Hematopoietic multipotent progenitor cell treated with erythropoietin and hydrocortisone succinate and interleukin-3 and kit ligand, for 6 days (in vitro differentiated cells): Measurements from ENCODE around the gene SOD2.
"Not testable (repeated sequence)": the region's sequence is repeated elsewhere in the genome, so short reads cannot be mapped to it uniquely, and the experiment has no call there.

Experiments
- DNase-seq: peaks from one replicate; pipeline ENCODE4 v3.0.0-alpha.2; 2015

Gene SOD2

GRCh38 chr6:159715605-159716004 lies 22.6 kb upstream of the SOD2 start:
- no peak for DNase-seq

- DNase-seq = no peak
Observed at GRCh38 chr6:159715166-159715565, 22.1 kb upstream of the SOD2 start.

GRCh38 chr6:159714404-159714803 lies 21.4 kb upstream of the SOD2 start:
- DNase-seq = no peak

- DNase-seq = no peak
Observed at GRCh38 chr6:159713984-159714383, 20.9 kb upstream of the SOD2 start.

- DNase-seq = not testable (repeated sequence)
Observed at GRCh38 chr6:159712389-159712788, 19.3 kb upstream of the SOD2 start.

- DNase-seq = not testable (repeated sequence)
Observed at GRCh38 chr6:159710603-159711002, 17.6 kb upstream of the SOD2 start.

GRCh38 chr6:159701413-159701999 lies 8.5 kb upstream of the SOD2 start:
- DNase-seq = no peak

- no peak for DNase-seq
Observed at GRCh38 chr6:159700970-159701369, 7.9 kb upstream of the SOD2 start.

- DNase-seq = no peak
Observed at GRCh38 chr6:159695984-159696383, 2.9 kb upstream of the SOD2 start.

GRCh38 chr6:159693894-159694545 lies 979 bp upstream of the SOD2 start:
- peak; percentile 62 for DNase-seq

GRCh38 chr6:159692303-159693127 lies 526 bp downstream of the SOD2 start:
- DNase-seq = peak; percentile 71

- no peak for DNase-seq
Observed at GRCh38 chr6:159691963-159692287, 1.1 kb downstream of the SOD2 start.

GRCh38 chr6:159691133-159691962 lies 1.7 kb downstream of the SOD2 start:
- DNase-seq = peak; percentile 88

- not testable (repeated sequence) for DNase-seq
Observed at GRCh38 chr6:159690135-159690534, 2.9 kb downstream of the SOD2 start.

- DNase-seq = peak; percentile 51
Observed at GRCh38 chr6:159689001-159689400, 4.0 kb downstream of the SOD2 start.

- no peak for DNase-seq
Observed at GRCh38 chr6:159688266-159688905, 4.7 kb downstream of the SOD2 start.

GRCh38 chr6:159687341-159687740 lies 5.7 kb downstream of the SOD2 start:
- peak; percentile 52 for DNase-seq

GRCh38 chr6:159686703-159687102 lies 6.3 kb downstream of the SOD2 start:
- peak; percentile 94 for DNase-seq

- DNase-seq = peak; percentile 57
Observed at GRCh38 chr6:159686040-159686439, 7.0 kb downstream of the SOD2 start.

GRCh38 chr6:159684013-159684304 lies 9.1 kb downstream of the SOD2 start:
- DNase-seq = no peak

GRCh38 chr6:159682810-159683209 lies 10.2 kb downstream of the SOD2 start:
- DNase-seq = no peak

- DNase-seq = peak; percentile 19
Observed at GRCh38 chr6:159682295-159682694, 10.7 kb downstream of the SOD2 start.
